ENCODE results near the gene CITED2.

GRCh38 chr6:139376604-139377218 is 2.3 kb upstream of the CITED2 start:
- no peak for TF ChIP-seq POLR2AphosphoS5 (IDR thresholded peaks at IDR 0.05; ENCODE audit: borderline replicate concordance, low read depth, low read length)
- no peak for TF ChIP-seq EZH2 (IDR thresholded peaks at IDR 0.05)

All from SK-N-MC (cell line).